OCI-LY7 (cell line): ENCODE data around the gene PTPA. TPM values are rescaled to one million over a fixed set of nuclear protein-coding genes. Genes with fewer than 3 reads are reported as not detected.
"Not testable (repeated sequence)": the region's sequence is repeated elsewhere in the genome, so short reads cannot be mapped to it uniquely, and the experiment has no call there.

Source experiments
- BruUV-seq: library from RNA; stranded (reverse); fragments of 400-500 nt; replicated peaks from 2 replicates; lab custom pipeline; 2021; lab: Mats Ljungman, UMichigan
- CTCF ChIA-PET: fragments of 300-600 bp; sonication (Branson Sonifier 250); formaldehyde crosslinking; loops from one replicate; lab custom pipeline; 2022; ENCODE audit warnings: antibody characterized with exemption; ENCODE audit not compliant: unreplicated experiment; lab: Charles Lee
- POLR2A ChIA-PET: fragments of 300-600 bp; sonication (Branson Sonifier 250); formaldehyde crosslinking; loops from one replicate; lab custom pipeline; 2022; ENCODE audit warnings: antibody characterized with exemption; lab: Charles Lee
- DNase-seq: peaks from one replicate; pipeline ENCODE4 v3.0.0-alpha.2; 2015; ENCODE audit warnings: low spot score
- H2AFZ ChIP-seq: fragments of 200-600 bp; sonication (generic), shearing (Covaris generic); 2 replicates; pipeline ENCODE4 v1.6.1; 2014; ENCODE audit warnings: mild to moderate bottlenecking, antibody characterized with exemption, low read length, moderate library complexity
- H3K27ac ChIP-seq: fragments of 200-600 bp; sonication (generic); 2 replicates; pipeline ENCODE4 v1.5.1; 2014; ENCODE audit warnings: mixed run types, low read depth, mild to moderate bottlenecking, moderate library complexity, low read length, inconsistent platforms; ENCODE audit not compliant: poor library complexity, severe bottlenecking
- H3K36me3 ChIP-seq: fragments of 200-600 bp; sonication (generic); 2 replicates; pipeline ENCODE4 v1.6.1; 2014; ENCODE audit warnings: mild to moderate bottlenecking, antibody characterized with exemption, low read length, moderate library complexity, mixed read lengths; ENCODE audit not compliant: insufficient read depth
- H3K4me1 ChIP-seq: fragments of 200-600 bp; sonication (generic); 2 replicates; pipeline ENCODE4 v1.5.1; 2014; ENCODE audit warnings: mild to moderate bottlenecking, low read length; ENCODE audit not compliant: insufficient read depth, poor library complexity, severe bottlenecking
- H3K4me2 ChIP-seq: fragments of 200-600 bp; sonication (generic); 2 replicates; pipeline ENCODE4 v1.6.1; 2014; ENCODE audit warnings: mild to moderate bottlenecking, low read length
- H3K4me3 ChIP-seq: fragments of 200-600 bp; sonication (generic); 2 replicates; pipeline ENCODE4 v1.5.1; 2014; ENCODE audit warnings: mild to moderate bottlenecking, low read depth, low read length; ENCODE audit not compliant: poor library complexity, severe bottlenecking
- H3K79me2 ChIP-seq: fragments of 200-600 bp; sonication (generic); 2 replicates; pipeline ENCODE4 v1.6.1; 2016; ENCODE audit warnings: low read depth, mild to moderate bottlenecking, low read length, moderate library complexity, mixed read lengths; ENCODE audit not compliant: insufficient read depth
- H3K9me2 ChIP-seq: fragments of 200-600 bp; sonication (generic); 2 replicates; pipeline ENCODE4 v1.6.1; 2016; ENCODE audit warnings: mild to moderate bottlenecking, low read length, mixed read lengths; ENCODE audit not compliant: insufficient read depth
- H3K9me3 ChIP-seq: fragments of 200-600 bp; sonication (generic); 2 replicates; pipeline ENCODE4 v1.6.1; 2014; ENCODE audit warnings: mild to moderate bottlenecking, mixed run types, low read length, mixed read lengths
- H4K20me1 ChIP-seq: fragments of 200-600 bp; sonication (generic); 2 replicates; pipeline ENCODE4 v1.6.1; 2014; ENCODE audit warnings: mild to moderate bottlenecking, antibody characterized with exemption, low read length, moderate library complexity, mixed read lengths; ENCODE audit not compliant: insufficient read depth
- EZH2phosphoT487 ChIP-seq: fragments of 200-600 bp; sonication (generic); IDR thresholded peaks from 2 replicates; pipeline ENCODE4 v1.6.1; 2018; ENCODE audit warnings: low read depth, borderline replicate concordance, mild to moderate bottlenecking, mixed run types, antibody characterized with exemption, low read length, moderate library complexity, mixed read lengths
- intact Hi-C: fragments of 100-400 bp; cut with micrococcal nuclease; formaldehyde crosslinking; loops from one replicate; pipeline ENCODE4 v1.10.0; 2022; ENCODE audit not compliant: unreplicated experiment
- total RNA-seq, 2 experiments: library from RNA; depleted of rRNA in 1 of 2; stranded (reverse); fragments of >200 nt in 1 of 2; shearing (Covaris generic) in 1 of 2; gene quantifications; 2 replicates each; pipeline ENCODE4 v1.2.3, GENCODE V29; 2014 to 2022
- TF ChIP-seq, protein P1 (sequence below): fragments of 200-600 bp; sonication (generic); conservative IDR thresholded peaks from 2 replicates; pipeline ENCODE4 v1.5.1; 2014; ENCODE audit warnings: mild to moderate bottlenecking, antibody characterized with exemption, low read length, moderate library complexity, mixed read lengths

PTPA gene
- total RNA-seq, 2 experiments from 2014 or later, result 106 to 111 TPM

DNA sequence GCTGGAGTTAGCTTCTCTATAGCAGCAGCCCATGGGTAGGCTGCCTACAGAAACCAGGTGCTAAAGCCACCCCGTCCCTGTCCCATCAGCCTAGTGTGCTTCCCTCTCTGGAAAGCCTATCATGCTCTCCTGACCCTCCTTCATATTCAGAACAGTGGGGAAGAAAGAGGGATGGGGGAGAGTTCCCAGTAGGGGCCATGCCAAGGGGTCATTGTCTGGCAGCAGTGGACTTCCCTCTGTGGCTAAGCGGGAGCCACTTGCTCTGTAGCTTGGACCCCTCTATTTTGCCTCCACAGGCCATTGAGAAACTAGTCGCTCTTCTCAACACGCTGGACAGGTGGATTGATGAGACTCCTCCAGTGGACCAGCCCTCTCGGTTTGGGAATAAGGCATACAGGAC lies 17.5 kb downstream of the PTPA start:
- Histone ChIP-seq H3K79me2 (no peaks in the 10 kb centered on the region), H3K4me2 (no peak overlapping the region), H3K4me3 (no peak overlapping the region), H3K36me3 (peaks cover 79% of the 10 kb centered on the region), H3K9me2 (no peaks in the 10 kb centered on the region), H2AFZ (no peak overlapping the region), H4K20me1 (no peaks in the 10 kb centered on the region), H3K4me1 (no peaks in the 10 kb centered on the region), H3K27ac (no peak overlapping the region), H3K9me3 (no peaks in the 10 kb centered on the region)
- POLR2A ChIA-PET, result no interaction called here
- BruUV-seq, result no TSS peak
- DNase-seq, result no peak
- no peak for TF ChIP-seq EZH2phosphoT487
- TF ChIP-seq, protein P1, sequence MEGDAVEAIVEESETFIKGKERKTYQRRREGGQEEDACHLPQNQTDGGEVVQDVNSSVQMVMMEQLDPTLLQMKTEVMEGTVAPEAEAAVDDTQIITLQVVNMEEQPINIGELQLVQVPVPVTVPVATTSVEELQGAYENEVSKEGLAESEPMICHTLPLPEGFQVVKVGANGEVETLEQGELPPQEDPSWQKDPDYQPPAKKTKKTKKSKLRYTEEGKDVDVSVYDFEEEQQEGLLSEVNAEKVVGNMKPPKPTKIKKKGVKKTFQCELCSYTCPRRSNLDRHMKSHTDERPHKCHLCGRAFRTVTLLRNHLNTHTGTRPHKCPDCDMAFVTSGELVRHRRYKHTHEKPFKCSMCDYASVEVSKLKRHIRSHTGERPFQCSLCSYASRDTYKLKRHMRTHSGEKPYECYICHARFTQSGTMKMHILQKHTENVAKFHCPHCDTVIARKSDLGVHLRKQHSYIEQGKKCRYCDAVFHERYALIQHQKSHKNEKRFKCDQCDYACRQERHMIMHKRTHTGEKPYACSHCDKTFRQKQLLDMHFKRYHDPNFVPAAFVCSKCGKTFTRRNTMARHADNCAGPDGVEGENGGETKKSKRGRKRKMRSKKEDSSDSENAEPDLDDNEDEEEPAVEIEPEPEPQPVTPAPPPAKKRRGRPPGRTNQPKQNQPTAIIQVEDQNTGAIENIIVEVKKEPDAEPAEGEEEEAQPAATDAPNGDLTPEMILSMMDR, result no peak
- intact Hi-C loops, result no loop called here
- CTCF ChIA-PET, result no interaction called here

DNA sequence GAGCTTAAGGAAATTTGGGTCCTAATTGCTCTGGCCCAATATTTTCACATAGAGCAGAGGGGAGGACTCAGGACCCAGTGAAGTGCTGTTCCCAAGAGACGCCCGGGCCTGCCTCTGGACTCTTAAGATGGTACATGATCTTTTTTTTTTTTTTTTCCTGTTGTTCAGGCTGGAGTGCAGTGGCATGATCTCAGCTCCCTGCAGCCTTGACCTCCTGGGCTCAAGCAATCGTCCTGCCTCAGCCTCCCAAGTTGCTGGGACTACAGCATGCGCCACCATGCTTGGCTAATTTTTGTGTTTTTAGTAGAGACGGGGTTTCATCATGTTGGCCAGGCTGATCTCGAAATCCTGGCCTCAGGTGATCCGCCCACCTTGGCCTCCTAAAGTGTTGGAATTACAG lies 19.1 kb downstream of the PTPA start:
- not testable (repeated sequence) for H3K4me2 ChIP-seq, BruUV-seq, H4K20me1 ChIP-seq, H3K9me2 ChIP-seq, H3K9me3 ChIP-seq, H3K27ac ChIP-seq, DNase-seq, H3K79me2 ChIP-seq, H3K4me1 ChIP-seq, H2AFZ ChIP-seq, H3K4me3 ChIP-seq
- POLR2A ChIA-PET, result interaction anchor here (0.6 to 1.8 kb wide), 4 partner anchors 10 to 1335 kb away, joined by 3 to 7 read pairs (median 5); no protein-coding TSS in a partner anchor
- CTCF ChIA-PET, result interaction anchor here (2.0 kb wide), 1 partner anchor 10 kb away, joined by 9 read pairs; no protein-coding TSS in a partner anchor
- peaks cover 70% of the 10 kb centered on the region for H3K36me3 ChIP-seq
- intact Hi-C loops, result loop anchor here (2.0 kb wide), 1 partner anchor 481 kb away; no protein-coding TSS in a partner anchor

DNA sequence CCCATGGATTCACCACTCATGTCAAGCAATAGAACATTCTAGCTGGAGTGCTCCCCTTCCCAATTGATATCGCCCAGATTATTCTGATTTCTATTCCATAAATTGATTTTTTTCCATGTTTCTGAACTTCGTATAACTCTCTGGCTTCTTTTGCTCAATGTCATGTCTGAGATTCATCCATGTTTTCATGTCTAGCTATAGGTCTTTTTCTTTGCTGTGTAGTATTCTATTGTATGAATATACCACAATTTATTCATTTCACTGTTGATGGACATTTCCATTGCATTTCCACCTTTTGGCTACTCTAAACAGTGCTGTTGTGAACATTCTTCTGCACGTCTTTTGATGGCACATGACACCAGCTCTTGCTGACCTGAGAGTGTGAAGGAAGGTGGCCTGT lies 19.6 kb downstream of the PTPA start:
- no peak for DNase-seq
- Histone ChIP-seq H3K79me2 (no peaks in the 10 kb centered on the region), H3K4me3 (no peak overlapping the region), H3K9me3 (no peaks in the 10 kb centered on the region), H4K20me1 (no peaks in the 10 kb centered on the region), H3K4me1 (no peaks in the 10 kb centered on the region), H2AFZ (no peak overlapping the region), H3K9me2 (no peaks in the 10 kb centered on the region), H3K36me3 (peaks cover 69% of the 10 kb centered on the region), H3K27ac (no peak overlapping the region), H3K4me2 (no peak overlapping the region)
- ChIA-PET POLR2A (interaction anchor here (0.6 to 1.8 kb wide), 3 partner anchors 9 to 1335 kb away, joined by 4 to 7 read pairs (median 6); no protein-coding TSS in a partner anchor), CTCF (interaction anchor here (2.0 kb wide), 1 partner anchor 10 kb away, joined by 9 read pairs; no protein-coding TSS in a partner anchor)
- no TSS peak for BruUV-seq
- intact Hi-C loops, result loop anchor here (2.0 kb wide), 1 partner anchor 480 kb away; no protein-coding TSS in a partner anchor
- TF ChIP-seq EZH2phosphoT487, result no peak
- TF ChIP-seq, protein P1, result no peak
